ENCODE data around the gene ZFAND2A. TPM values are rescaled to one million over a fixed set of nuclear protein-coding genes. Genes with fewer than 3 reads are reported as not detected.
A peak's percentile ranks its signal among the peaks of the same experiment; 100 is the strongest.
"Not testable (repeated sequence)": the region's sequence is repeated elsewhere in the genome, so short reads cannot be mapped to it uniquely, and the experiment has no call there.

The ZFAND2A gene
- total RNA-seq, 1 donor from 2014 or later, result 36.0 TPM

- no peak for DNase-seq (ENCODE audit: low spot score)
- Mint-ChIP-seq H3K27ac (ENCODE audit: unreplicated experiment) (no peak overlapping the region), H3K9me3 (ENCODE audit: unreplicated experiment) (no peaks in the 10 kb centered on the region), H3K36me3 (ENCODE audit: low read depth, unreplicated experiment) (peaks cover 30% of the 10 kb centered on the region), H3K4me3 (ENCODE audit: unreplicated experiment) (peak overlapping the region; percentile 65), H3K27me3 (ENCODE audit: unreplicated experiment) (peaks cover 6% of the 10 kb centered on the region), H3K4me1 (ENCODE audit: unreplicated experiment) (peaks cover 14% of the 10 kb centered on the region)
- no peak for TF ChIP-seq CTCF (IDR thresholded peaks at IDR 0.05; ENCODE audit: unreplicated experiment)
Observed at GRCh38 chr7:1163121-1163520, 3.1 kb upstream of the ZFAND2A start.

GRCh38 chr7:1160670-1161021 lies 650 bp upstream of the ZFAND2A start:
- H3K27me3 Mint-ChIP-seq (ENCODE audit: unreplicated experiment), result peaks cover 4% of the 10 kb centered on the region
- no peak for TF ChIP-seq CTCF (IDR thresholded peaks at IDR 0.05; ENCODE audit: unreplicated experiment)
- H3K4me1 Mint-ChIP-seq (ENCODE audit: unreplicated experiment), result peaks cover 14% of the 10 kb centered on the region
- no peaks in the 10 kb centered on the region for H3K9me3 Mint-ChIP-seq (ENCODE audit: unreplicated experiment)
- H3K4me3 Mint-ChIP-seq (ENCODE audit: unreplicated experiment), result peak overlapping the region; percentile 94
- peak; percentile 26 for DNase-seq (ENCODE audit: low spot score)
- peaks cover 30% of the 10 kb centered on the region for H3K36me3 Mint-ChIP-seq (ENCODE audit: low read depth, unreplicated experiment)
- H3K27ac Mint-ChIP-seq (ENCODE audit: unreplicated experiment), result peak overlapping the region; percentile 39

DNA sequence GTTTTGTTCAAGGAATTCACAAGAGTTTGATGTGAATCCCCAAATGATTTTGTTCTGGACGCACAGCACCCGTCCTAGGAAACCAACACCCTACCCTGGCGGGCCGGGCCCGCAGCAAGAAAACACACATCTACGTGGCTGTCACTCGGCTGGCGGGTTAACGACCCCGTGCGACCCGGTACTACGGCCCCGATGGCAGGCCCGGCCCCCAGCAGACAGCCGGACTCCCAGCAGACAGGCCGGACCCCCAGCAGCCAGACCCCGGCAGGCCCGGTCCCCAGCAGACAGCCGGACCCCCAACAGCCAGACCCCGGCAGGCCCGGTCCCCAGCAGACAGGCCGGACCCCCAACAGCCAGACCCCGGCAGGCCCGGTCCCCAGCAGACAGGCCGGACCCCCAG lies 765 bp downstream of the ZFAND2A start:
- not testable (repeated sequence) for H3K9me3 Mint-ChIP-seq (ENCODE audit: unreplicated experiment); DNase-seq (ENCODE audit: low spot score); H3K27me3 Mint-ChIP-seq (ENCODE audit: unreplicated experiment)
- H3K27ac Mint-ChIP-seq (ENCODE audit: unreplicated experiment), result peak overlapping the region; percentile 51
- peaks cover 14% of the 10 kb centered on the region for H3K4me1 Mint-ChIP-seq (ENCODE audit: unreplicated experiment)
- peaks cover 33% of the 10 kb centered on the region for H3K36me3 Mint-ChIP-seq (ENCODE audit: low read depth, unreplicated experiment)
- H3K4me3 Mint-ChIP-seq (ENCODE audit: unreplicated experiment), result peak overlapping the region; percentile 90

- Mint-ChIP-seq H3K36me3 (ENCODE audit: low read depth, unreplicated experiment) (peaks cover 35% of the 10 kb centered on the region), H3K27ac (ENCODE audit: unreplicated experiment) (peak overlapping the region; percentile 51), H3K4me3 (ENCODE audit: unreplicated experiment) (peak overlapping the region; percentile 90), H3K27me3 (ENCODE audit: unreplicated experiment) (peaks cover 1% of the 10 kb centered on the region), H3K9me3 (ENCODE audit: unreplicated experiment) (no peaks in the 10 kb centered on the region), H3K4me1 (ENCODE audit: unreplicated experiment) (peaks cover 14% of the 10 kb centered on the region)
- TF ChIP-seq CTCF (IDR thresholded peaks at IDR 0.05; ENCODE audit: unreplicated experiment), result no peak
- DNase-seq (ENCODE audit: low spot score), result no peak
Observed at GRCh38 chr7:1158203-1159126, 1.5 kb downstream of the ZFAND2A start.

GRCh38 chr7:1156782-1157535 lies 3.0 kb downstream of the ZFAND2A start:
- H3K36me3 Mint-ChIP-seq (ENCODE audit: low read depth, unreplicated experiment), result peaks cover 38% of the 10 kb centered on the region
- H3K4me3 Mint-ChIP-seq (ENCODE audit: unreplicated experiment), result no peak overlapping the region
- peaks cover 14% of the 10 kb centered on the region for H3K4me1 Mint-ChIP-seq (ENCODE audit: unreplicated experiment)
- no peak for DNase-seq (ENCODE audit: low spot score)
- no peak overlapping the region for H3K27ac Mint-ChIP-seq (ENCODE audit: unreplicated experiment)
- no peaks in the 10 kb centered on the region for H3K9me3 Mint-ChIP-seq (ENCODE audit: unreplicated experiment)
- TF ChIP-seq CTCF (IDR thresholded peaks at IDR 0.05; ENCODE audit: unreplicated experiment), result no peak
- peaks cover 1% of the 10 kb centered on the region for H3K27me3 Mint-ChIP-seq (ENCODE audit: unreplicated experiment)

DNA sequence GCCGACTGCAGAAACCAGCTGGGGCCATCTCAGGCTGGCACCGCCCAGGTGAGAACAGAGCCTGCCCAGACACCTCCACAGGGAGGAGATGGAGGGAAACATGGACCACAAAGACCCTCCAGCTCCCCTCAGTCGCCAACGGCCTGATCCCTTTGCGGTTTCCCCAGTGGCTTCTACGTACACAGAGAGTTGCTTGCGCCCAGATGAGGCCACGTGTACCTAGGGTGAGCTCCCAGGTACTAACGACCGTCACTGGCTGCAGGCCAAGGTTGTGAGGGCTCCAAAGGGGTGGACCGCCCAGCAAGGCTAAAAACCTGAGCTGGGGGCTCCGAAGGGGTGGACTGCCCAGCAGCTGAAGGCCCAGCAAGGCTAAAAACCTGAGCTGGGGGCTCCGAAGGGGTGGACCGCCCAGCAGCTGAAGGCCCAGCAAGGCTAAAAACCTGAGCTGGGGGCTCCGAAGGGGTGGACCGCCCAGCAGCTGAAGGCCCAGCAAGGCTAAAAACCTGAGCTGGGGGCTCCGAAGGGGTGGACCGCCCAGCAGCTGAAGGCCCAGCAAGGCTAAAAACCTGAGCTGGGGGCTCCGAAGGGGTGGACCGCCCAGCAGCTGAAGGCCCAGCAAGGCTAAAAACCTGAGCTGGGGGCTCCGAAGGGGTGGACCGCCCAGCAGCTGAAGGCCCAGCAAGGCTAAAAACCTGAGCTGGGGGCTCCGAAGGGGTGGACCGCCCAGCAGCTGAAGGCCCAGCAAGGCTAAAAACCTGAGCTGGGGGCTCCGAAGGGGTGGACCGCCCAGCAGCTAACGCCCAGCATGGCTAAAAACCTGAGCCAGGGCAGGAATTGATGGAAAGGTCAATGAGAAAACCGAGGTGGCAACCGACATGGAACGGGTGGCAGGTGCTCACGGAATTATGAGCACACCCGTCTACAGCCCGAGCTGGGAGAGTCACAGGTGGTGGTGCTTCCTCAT lies 3.9 kb downstream of the ZFAND2A start:
- not testable (repeated sequence) for H3K27me3 Mint-ChIP-seq (ENCODE audit: unreplicated experiment); H3K27ac Mint-ChIP-seq (ENCODE audit: unreplicated experiment); H3K9me3 Mint-ChIP-seq (ENCODE audit: unreplicated experiment); DNase-seq (ENCODE audit: low spot score); H3K4me3 Mint-ChIP-seq (ENCODE audit: unreplicated experiment)
- Mint-ChIP-seq H3K4me1 (ENCODE audit: unreplicated experiment) (peaks cover 13% of the 10 kb centered on the region), H3K36me3 (ENCODE audit: low read depth, unreplicated experiment) (peaks cover 36% of the 10 kb centered on the region)
